IgD-negative memory B cell (primary cell): ENCODE data around the gene CHRD. TPM values are rescaled to one million over a fixed set of nuclear protein-coding genes. Genes with fewer than 3 reads are reported as not detected.

Source experiments
- H3K27ac Mint-ChIP-seq, 3 donors: one replicate each; pipeline ENCODE4 v1.8.0; 2020 to 2022; ENCODE audit warnings: mild to moderate bottlenecking in 3 of 3, mixed read lengths in 3 of 3, moderate library complexity in 1 of 3
- H3K27me3 Mint-ChIP-seq: one replicate; pipeline ENCODE4 v1.8.0; 2021; ENCODE audit warnings: mixed read lengths
- H3K36me3 Mint-ChIP-seq: one replicate; pipeline ENCODE4 v1.8.0; 2020; ENCODE audit warnings: mild to moderate bottlenecking, mixed read lengths
- H3K4me1 Mint-ChIP-seq, 3 donors: one replicate each; pipeline ENCODE4 v1.8.0; 2020 to 2022; ENCODE audit warnings: mixed read lengths in 3 of 3, mild to moderate bottlenecking in 1 of 3
- H3K4me3 Mint-ChIP-seq, 4 donors: one replicate each; pipeline ENCODE4 v1.8.0; 2020 to 2022; ENCODE audit warnings: mild to moderate bottlenecking in 4 of 4, mixed read lengths in 4 of 4, moderate library complexity in 3 of 4
- H3K9me3 Mint-ChIP-seq, 3 donors: one replicate each; pipeline ENCODE4 v1.8.0; 2020 to 2021; ENCODE audit warnings: mixed read lengths in 3 of 3, mild to moderate bottlenecking in 1 of 3
- polyA plus RNA-seq: library from polyadenylated mRNA; unstranded; fragments of 300-500 nt; fragmentation: Illumina TruSeq; gene quantifications from one replicate; pipeline ENCODE4 v1.2.3, GENCODE V29; 2021

CHRD gene
- polyA plus RNA-seq, result not detected

DNA sequence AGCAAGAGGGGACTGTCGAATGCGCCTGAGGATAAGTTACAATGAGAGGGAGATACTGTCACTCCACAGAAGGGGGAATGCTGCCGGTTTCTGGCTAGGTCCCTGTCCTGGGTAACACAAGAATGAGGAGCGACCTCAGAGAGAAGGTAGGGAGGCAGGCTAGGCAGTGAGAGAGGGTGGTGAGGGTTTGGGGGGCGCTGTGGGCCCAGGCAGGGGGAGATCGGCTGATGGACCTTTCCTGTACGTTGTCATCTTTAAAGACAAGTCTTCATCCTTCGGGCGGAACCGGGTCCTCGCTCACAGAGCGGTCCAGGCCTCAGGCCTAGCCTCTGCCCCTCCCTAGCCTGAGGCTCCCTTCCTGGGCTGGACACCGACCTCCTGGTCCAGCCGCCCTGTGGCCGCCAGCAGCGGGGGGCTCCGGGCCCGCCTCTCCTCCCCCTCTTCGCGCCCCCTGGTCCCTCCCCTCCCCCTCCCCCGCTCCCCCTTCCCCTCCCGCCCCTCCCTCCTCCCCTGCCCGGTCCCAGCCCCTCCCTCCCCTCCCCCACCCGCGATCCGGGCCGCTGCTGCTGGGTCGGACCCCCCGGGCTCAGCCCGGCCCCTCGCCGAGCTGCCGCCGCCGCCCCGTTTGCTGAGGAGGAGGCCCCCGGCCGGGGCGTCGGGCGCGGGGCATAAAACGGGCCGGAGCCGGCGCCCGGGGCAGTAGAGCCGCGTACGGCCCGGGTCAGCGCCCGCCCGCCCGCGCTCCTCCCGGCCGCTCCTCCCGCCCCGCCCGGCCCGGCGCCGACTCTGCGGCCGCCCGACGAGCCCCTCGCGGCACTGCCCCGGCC is at the start of gene CHRD:
Gene CHRD (plus strand): TSS at position 697 of the 827 bp plus-strand sequence. CDS start 265 bp downstream, outside the sequence.
- Mint-ChIP-seq H3K4me3 (peak within 1 kb of the TSS; percentile 39 to 91 (median 77)), H3K36me3 (peaks cover 4% of the 10 kb centered on the region), H3K27me3 (peaks cover 49% of the 10 kb centered on the region), H3K4me1 (peaks cover 0 to 8% (median 3%) of the 10 kb centered on the region in 3 donors), H3K27ac (no peak within 1 kb of the TSS), H3K9me3 (no peaks in the 10 kb centered on the region)

DNA sequence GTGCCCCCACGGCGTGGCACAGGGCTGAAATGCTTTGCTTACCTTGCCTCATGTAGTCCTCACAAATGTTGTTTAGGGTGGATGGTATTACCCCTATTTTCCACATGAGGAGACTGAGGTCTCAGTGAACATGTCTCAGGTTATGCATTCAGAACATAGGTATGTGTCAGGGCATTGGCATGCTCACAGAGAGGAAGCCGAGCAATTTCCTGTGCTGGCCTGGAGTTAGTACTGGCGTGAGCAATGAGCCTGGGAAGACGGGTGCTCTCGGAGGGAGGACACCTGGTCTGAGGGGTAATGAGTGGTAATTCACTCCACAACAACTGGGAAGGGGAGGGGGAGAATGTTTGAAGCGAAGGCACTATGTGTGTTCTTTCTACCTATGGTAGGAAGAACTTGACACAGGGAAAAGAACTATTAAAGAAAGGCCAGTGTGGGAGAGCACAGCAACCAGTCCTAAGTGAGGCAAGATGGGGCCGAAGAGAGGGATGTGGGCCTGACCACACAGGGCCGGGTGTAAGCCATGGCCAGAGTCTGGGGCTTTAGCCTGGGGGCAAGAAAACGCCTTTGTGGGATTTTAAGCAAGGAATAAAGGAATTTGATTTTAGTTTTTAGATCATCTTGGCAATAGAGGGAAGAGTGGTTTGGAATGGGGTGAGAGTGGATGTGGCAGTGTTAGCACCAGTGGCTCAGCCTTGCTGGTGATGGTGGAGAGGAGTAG is 47.3 kb upstream of the CHRD start:
- H3K4me3 Mint-ChIP-seq, result peak overlapping the region in 1 of 4 donors; percentile 67
- no peaks in the 10 kb centered on the region for H3K27me3 Mint-ChIP-seq
- peaks cover 6% of the 10 kb centered on the region for H3K36me3 Mint-ChIP-seq
- H3K4me1 Mint-ChIP-seq, result peaks cover 5 to 17% (median 14%) of the 10 kb centered on the region in 3 donors
- peak overlapping the region in 2 of 3 donors; percentile 11 to 25 for H3K27ac Mint-ChIP-seq
- no peaks in the 10 kb centered on the region for H3K9me3 Mint-ChIP-seq

DNA sequence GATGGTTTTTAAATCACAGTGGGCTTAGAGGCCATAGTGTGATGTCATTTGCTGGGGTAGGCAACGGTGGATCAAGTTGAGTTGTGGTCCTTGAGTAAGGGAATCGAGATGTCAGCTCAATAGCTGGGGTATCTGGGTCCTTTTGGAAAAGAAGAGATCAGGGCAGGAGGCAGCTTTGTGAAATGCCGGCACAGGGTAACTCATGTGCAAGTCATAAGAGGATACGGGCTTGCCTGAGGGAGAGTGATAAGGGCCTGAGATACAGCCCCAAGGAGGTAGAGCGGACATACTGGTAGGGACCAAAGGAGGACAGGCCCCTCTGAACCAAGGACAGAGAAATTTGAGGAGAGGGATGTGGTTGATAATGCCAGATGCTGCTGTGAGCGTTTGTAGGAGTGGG is 46.7 kb upstream of the CHRD start:
- peak overlapping the region in 2 of 3 donors; percentile 11 to 96 for H3K27ac Mint-ChIP-seq
- no peaks in the 10 kb centered on the region for H3K27me3 Mint-ChIP-seq
- no peaks in the 10 kb centered on the region for H3K9me3 Mint-ChIP-seq
- peak overlapping the region in 1 of 4 donors; percentile 67 for H3K4me3 Mint-ChIP-seq
- H3K36me3 Mint-ChIP-seq, result peaks cover 6% of the 10 kb centered on the region
- H3K4me1 Mint-ChIP-seq, result peaks cover 5 to 21% (median 17%) of the 10 kb centered on the region in 3 donors

DNA sequence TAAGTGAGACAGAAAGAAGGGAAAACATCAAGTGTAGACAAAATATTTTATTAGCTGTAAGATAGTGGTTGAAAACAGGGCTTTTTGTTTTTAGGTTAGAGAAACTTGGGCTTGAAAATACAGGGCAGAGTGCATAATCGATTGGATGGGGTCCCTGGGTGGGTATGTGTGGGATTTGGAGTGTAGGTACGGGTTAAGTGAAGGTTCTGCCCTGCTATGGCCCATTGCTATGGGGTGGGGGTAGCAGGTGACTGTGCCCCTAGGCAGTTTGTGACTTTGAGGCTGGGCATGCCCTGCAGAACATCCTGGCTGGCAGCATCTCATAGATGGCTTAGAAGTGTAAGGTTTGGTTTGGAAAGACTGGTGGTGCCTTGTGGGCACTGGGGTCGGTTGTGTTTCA is 46.2 kb upstream of the CHRD start:
- H3K9me3 Mint-ChIP-seq, result no peaks in the 10 kb centered on the region
- H3K27ac Mint-ChIP-seq, result peak overlapping the region; percentile 59 to 96 (median 94)
- peak overlapping the region in 1 of 4 donors; percentile 67 for H3K4me3 Mint-ChIP-seq
- no peaks in the 10 kb centered on the region for H3K27me3 Mint-ChIP-seq
- H3K36me3 Mint-ChIP-seq, result peaks cover 4% of the 10 kb centered on the region
- peaks cover 5 to 21% (median 17%) of the 10 kb centered on the region in 3 donors for H3K4me1 Mint-ChIP-seq

DNA sequence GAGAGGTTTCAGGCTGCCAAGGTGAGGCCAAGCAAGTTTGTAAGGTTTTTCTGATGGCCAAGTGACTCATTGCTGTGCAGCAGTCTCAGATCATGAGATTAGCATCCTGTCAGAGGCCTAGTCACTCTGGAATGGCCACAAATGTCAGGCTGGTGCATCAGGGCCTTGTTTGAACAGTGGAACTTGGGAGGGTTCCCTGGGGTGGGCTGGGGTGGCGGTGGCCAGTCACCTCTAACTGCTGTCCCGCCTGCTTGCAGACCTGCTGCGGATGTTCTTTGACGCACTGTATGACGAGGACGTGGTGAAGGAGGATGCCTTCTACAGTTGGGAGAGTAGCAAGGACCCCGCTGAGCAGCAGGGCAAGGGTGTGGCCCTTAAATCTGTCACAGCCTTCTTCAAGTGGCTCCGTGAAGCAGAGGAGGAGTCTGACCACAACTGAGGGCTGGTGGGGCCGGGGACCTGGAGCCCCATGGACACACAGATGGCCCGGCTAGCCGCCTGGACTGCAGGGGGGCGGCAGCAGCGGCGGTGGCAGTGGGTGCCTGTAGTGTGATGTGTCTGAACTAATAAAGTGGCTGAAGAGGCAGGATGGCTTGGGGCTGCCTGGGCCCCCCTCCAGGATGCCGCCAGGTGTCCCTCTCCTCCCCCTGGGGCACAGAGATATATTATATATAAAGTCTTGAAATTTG is 45.2 kb upstream of the CHRD start:
- peaks cover 4% of the 10 kb centered on the region for H3K36me3 Mint-ChIP-seq
- H3K4me1 Mint-ChIP-seq, result peaks cover 5 to 21% (median 17%) of the 10 kb centered on the region in 3 donors
- H3K9me3 Mint-ChIP-seq, result no peaks in the 10 kb centered on the region

DNA sequence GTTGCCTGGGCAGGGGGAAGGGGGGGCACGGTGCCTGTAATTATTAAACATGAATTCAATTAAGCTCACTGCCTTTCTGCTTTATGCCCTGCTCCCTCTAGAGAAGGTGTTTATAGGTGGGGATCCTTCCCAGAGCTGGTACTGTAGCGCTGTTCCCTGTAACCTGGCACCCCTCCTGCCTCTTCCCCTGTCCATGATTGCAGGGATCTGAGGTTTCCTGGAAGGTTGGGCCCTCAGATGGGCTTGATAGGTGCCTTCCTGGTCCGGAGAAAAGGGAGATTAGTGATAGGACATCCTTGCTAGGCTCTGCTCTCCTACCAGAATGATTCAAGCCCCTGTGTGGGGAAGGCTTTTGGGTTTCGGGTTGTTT is 44.6 kb upstream of the CHRD start:
- Mint-ChIP-seq H3K4me3 (peak overlapping the region; percentile 81 to 96 (median 90)), H3K27me3 (no peaks in the 10 kb centered on the region), H3K36me3 (peaks cover 2% of the 10 kb centered on the region), H3K27ac (peak overlapping the region; percentile 94 to 96 (median 95)), H3K9me3 (no peaks in the 10 kb centered on the region), H3K4me1 (peaks cover 5 to 21% (median 17%) of the 10 kb centered on the region in 3 donors)

More for the DNA sequence above, 45.2 kb upstream of the CHRD start:
- Mint-ChIP-seq H3K27me3 (no peaks in the 10 kb centered on the region), H3K4me3 (peak overlapping the region in 3 of 4 donors; percentile 5 to 81 (median 54)), H3K27ac (peak overlapping the region; percentile 94 to 96 (median 95))

- Mint-ChIP-seq H3K27me3 (no peaks in the 10 kb centered on the region), H3K4me1 (peaks cover 5 to 21% (median 17%) of the 10 kb centered on the region in 3 donors), H3K36me3 (peaks cover 6% of the 10 kb centered on the region), H3K9me3 (no peaks in the 10 kb centered on the region), H3K27ac (peak overlapping the region; percentile 94 to 96 (median 95)), H3K4me3 (peak overlapping the region; percentile 83 to 96 (median 90))
These were observed 44.0 kb upstream of the CHRD start for GRCh38 chr3:184335661-184336546.

DNA sequence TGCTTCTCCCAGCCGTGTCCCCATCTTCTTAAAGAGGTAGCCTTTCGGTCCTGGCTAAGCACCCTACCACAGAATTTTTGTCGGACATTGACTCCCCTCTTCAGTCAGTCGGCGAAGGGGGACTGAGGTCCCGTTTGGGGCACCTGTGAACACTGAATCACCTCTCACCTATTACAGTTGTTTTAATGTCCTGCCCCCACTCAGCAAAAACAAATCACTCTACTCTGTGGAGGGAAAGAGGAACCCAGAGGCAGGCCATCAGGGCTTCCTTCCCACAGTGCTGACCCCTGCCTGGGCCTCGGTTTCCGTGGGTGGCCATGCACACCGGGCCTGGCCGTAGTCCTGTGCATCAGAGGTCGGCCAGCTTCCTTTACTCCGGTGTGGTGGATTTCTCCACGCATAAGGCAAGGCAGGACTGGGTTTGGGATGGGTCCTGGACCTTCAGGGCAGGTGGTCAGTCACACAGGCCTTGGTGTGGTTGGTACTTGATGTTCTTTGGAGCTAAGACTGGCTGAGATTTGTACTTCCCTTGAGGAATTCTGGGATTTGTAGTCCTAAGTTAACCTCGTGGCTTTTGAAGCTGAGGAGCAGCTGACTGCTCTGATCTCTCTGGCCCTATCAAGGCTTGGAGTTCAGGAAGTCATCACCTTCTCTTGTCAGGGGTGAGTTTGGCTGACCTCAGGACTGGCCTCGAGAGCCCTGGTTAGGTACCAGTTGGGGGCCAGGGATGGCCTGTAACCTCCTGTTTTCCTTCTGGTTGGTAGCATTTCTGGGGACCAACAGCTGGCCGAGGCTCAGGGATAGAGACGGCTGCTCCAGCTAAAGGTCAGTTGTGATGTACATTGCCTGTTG is 43.1 kb upstream of the CHRD start:
- Mint-ChIP-seq H3K9me3 (no peaks in the 10 kb centered on the region), H3K27me3 (no peaks in the 10 kb centered on the region), H3K27ac (peak overlapping the region; percentile 61 to 92 (median 87)), H3K4me1 (peaks cover 5 to 23% (median 17%) of the 10 kb centered on the region in 3 donors), H3K36me3 (peaks cover 8% of the 10 kb centered on the region), H3K4me3 (peak overlapping the region; percentile 83 to 96 (median 90))

GRCh38 chr3:184337399-184337714 is 42.5 kb upstream of the CHRD start, which contains the start of gene FAM131A:
Gene FAM131A (plus strand): TSS chr3:184337600. CDS start chr3:184337631, 31 bp downstream.
- Mint-ChIP-seq H3K4me3 (peak within 1 kb of the TSS; percentile 83 to 96 (median 90)), H3K4me1 (peaks cover 5 to 23% (median 17%) of the 10 kb centered on the region in 3 donors), H3K9me3 (no peaks in the 10 kb centered on the region), H3K36me3 (peaks cover 8% of the 10 kb centered on the region), H3K27me3 (no peaks in the 10 kb centered on the region), H3K27ac (peak within 1 kb of the TSS; percentile 61 to 92 (median 87))

DNA sequence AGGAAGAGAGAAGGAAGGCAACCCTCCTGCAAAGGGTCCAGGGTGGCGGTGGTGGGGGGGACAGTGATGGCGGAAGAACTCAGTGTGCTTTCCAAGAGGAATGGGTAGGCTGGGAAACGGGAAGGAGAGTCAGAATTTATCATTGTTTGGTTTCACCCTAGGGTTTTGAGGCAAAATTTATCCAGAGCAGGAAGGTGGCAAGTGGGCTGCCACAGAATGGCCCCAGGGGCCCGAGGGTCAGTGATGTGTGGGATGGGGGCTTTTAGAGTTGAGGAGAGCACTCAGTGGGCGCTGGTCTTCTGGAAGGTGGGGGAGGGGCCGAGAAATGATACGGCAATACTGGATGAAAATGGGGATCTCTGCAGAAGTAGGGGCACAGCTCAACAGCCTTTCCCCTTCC is 41.9 kb upstream of the CHRD start:
- Mint-ChIP-seq H3K27me3 (no peaks in the 10 kb centered on the region), H3K9me3 (no peaks in the 10 kb centered on the region), H3K4me1 (peaks cover 5 to 22% (median 17%) of the 10 kb centered on the region in 3 donors), H3K27ac (peak overlapping the region in 2 of 3 donors; percentile 15 to 87), H3K4me3 (peak overlapping the region in 3 of 4 donors; percentile 79 to 83 (median 83)), H3K36me3 (peaks cover 8% of the 10 kb centered on the region)

DNA sequence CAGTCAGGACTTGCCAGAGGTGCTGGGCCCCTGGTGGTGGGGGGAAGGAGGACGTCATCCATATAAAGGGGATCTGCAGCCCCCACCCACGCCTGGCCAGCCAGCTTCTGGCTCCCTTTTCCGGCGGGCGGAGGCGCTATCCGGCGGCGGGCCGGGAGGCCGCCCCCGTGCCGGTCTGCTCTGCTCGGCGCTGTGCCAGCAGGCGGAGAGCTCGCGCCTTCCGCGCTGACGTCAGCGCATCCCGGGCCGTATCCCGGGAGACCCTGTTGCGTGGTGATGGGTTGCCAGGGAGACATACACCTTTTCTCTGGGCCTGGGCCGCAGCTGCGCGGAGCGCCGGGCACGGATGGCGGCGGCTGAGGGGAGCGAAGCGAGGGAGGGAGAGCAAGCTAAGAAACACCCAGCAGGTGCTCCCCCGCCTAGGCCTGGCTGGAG is 41.3 kb upstream of the CHRD start:
- no peaks in the 10 kb centered on the region for H3K27me3 Mint-ChIP-seq
- peaks cover 8% of the 10 kb centered on the region for H3K36me3 Mint-ChIP-seq
- peak overlapping the region in 1 of 3 donors; percentile 40 for H3K27ac Mint-ChIP-seq
- H3K4me3 Mint-ChIP-seq, result peak overlapping the region in 2 of 4 donors; percentile 12 to 15
- peaks cover 5 to 22% (median 17%) of the 10 kb centered on the region in 3 donors for H3K4me1 Mint-ChIP-seq
- no peaks in the 10 kb centered on the region for H3K9me3 Mint-ChIP-seq

- Mint-ChIP-seq H3K4me1 (peaks cover 5 to 22% (median 17%) of the 10 kb centered on the region in 3 donors), H3K9me3 (no peaks in the 10 kb centered on the region), H3K27ac (peak overlapping the region in 1 of 3 donors; percentile 40), H3K36me3 (peaks cover 8% of the 10 kb centered on the region), H3K4me3 (peak overlapping the region in 2 of 4 donors; percentile 12 to 33), H3K27me3 (no peaks in the 10 kb centered on the region)
These were observed 40.9 kb upstream of the CHRD start for GRCh38 chr3:184339001-184339400.
